HG02759 (cell line): ENCODE data around the gene TRIM17.
"Not testable (repeated sequence)": the region's sequence is repeated elsewhere in the genome, so short reads cannot be mapped to it uniquely, and the experiment has no call there.

Source experiments
- ATAC-seq: cut with Tn5 transposase; IDR thresholded peaks from one replicate; pipeline ENCODE4 v1.9.1; 2021; ENCODE audit warnings: mild to moderate bottlenecking, moderate library complexity; ENCODE audit not compliant: unreplicated experiment

TRIM17 gene

GRCh38 chr1:228448372-228448771, 31.7 kb upstream of the TRIM17 start:
- ATAC-seq, result no peak

DNA sequence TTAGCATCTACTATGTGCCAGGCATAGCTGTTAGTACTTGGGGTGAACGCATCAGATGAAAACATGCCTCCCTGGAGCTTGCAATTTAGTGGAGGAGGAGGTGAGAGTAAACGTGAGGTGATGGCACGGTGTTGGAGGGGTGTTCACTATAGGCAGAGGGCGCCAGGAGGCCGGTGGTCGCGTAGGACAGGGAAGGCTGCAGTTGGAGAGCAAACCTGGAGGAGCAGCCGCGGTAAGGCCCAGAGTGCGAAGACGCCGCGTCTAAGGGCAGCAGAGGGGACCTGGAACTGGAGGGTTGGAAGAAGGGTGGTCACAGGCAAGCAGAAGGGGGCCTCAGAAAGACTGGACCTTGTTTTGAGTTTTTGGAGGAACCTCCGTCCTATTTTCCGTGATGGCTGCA, 30.2 kb upstream of the TRIM17 start:
- ATAC-seq, result no peak

GRCh38 chr1:228445843-228446650, 29.4 kb upstream of the TRIM17 start:
- peak; percentile 67 for ATAC-seq

- no peak for ATAC-seq
Measured at GRCh38 chr1:228445490-228445842, 28.8 kb upstream of the TRIM17 start.

DNA sequence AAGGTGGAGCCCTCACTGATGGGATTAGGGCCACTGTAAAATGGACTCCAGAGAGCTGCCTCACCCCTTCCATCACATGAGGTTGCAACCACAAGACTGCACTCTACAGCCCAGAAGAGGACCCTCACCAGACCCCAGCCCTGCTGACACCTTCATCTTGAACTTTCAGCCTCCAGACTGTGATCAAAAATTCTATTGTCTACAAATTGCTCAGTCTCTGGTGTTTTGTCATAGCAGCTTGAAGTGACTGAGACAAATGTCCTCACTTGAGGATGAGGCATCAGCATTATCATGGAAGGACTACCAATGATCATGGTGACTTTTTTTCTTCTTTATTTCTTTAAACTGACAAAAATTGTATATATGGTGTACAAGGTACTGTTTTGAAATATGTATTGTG, 26.7 kb upstream of the TRIM17 start:
- no peak for ATAC-seq

GRCh38 chr1:228440761-228441500, 24.3 kb upstream of the TRIM17 start:
- no peak for ATAC-seq

GRCh38 chr1:228438266-228438665, 21.6 kb upstream of the TRIM17 start:
- ATAC-seq, result no peak

DNA sequence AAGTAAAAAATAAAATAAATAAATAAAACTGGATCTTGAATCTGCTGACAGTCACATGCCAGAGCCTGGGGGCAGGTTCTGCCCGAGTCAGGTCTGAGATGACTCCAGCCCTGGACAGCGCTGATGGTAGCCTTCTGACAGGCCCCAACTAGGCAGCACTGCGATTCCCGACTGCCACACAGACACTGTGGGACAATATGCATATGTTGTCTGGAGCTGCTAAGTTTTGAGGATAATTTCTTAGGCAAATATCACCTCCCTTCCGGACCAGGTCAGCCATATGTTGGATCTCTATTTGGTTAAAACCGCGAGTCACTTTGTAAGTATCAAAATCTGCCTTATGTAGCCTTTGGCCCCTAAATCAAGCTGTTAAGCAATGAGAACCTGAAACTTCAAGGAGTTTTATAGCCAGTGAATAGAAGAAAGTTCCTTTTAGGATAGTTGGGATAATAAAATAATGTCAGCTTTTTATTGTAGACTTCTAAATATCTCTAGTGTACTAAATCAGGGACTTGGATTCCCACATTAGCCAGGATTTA, 20.8 kb upstream of the TRIM17 start:
- no peak for ATAC-seq

DNA sequence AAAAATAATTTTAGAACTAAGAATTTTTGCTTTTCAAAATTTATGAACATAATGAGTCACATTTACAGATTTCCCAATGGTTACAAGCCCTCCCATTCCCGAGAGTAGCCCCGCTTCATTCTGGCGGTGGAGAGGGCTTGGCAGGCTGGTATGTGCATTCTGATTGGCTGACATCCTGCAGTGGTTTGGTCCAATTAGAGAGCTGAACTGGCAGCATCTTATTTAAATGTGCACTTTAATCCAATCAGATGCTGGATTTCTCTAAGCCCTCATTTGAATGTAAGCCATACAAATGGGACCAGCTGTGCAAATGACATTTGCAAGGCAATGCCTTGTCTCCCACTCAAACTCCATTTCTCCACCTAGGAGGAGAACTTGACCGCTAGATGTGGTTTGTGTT, 18.0 kb upstream of the TRIM17 start:
- no peak for ATAC-seq

DNA sequence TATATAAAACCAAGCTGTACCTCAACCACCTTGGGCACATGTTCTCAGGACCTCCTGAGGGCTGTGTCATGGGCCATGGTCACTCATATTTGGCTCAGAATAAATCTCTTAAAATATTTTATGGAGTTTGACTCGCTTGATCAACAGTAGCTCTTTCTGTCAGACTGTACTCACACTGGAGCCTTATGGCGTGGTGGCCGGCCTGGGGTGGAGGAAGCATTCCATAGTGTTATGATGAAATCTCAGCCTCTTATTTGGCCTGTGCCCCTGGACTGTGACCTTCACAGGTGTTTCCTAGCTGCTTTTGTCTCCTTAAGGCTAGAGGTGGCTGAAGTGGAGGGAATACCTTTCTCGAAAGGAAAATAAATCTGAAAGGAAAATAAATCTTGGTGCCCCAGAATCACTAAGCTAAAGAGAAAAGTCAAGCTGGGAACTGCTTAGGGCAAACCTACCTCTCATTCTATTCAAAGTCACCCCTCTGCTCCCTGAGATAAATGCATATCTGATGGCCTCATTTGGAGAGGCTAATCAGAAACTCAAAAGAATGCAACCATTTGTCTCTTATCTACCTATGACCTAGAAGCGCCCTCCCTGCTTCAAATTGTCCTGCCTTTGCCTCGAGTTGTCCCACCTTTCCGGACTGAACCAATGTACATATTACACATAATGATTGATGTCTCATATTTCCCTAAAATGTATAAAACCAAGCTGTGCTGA, 16.8 kb upstream of the TRIM17 start:
- not testable (repeated sequence) for ATAC-seq

GRCh38 chr1:228430243-228430642, 13.6 kb upstream of the TRIM17 start:
- ATAC-seq, result no peak

DNA sequence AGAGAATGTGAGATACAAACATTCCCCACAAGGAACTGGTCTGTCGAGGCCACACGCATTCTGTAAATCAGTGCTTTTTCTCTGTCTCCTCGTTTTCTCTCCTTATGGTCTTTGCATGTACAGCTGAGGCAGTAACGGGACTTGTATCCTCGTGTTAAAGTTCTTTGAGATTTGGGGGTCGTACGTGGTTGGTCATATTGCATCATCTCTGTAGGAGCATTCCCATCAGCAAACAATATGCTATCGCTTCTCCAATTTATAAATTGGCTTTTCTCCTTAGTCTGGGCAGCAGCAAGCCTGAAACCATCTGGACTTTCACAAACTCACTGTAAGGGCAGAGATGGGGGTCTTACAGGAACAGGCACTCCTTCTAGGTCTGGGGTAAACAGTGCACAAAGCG, 13.0 kb upstream of the TRIM17 start:
- no peak for ATAC-seq

- ATAC-seq, result no peak
Measured at GRCh38 chr1:228429007-228429406, 12.3 kb upstream of the TRIM17 start.

DNA sequence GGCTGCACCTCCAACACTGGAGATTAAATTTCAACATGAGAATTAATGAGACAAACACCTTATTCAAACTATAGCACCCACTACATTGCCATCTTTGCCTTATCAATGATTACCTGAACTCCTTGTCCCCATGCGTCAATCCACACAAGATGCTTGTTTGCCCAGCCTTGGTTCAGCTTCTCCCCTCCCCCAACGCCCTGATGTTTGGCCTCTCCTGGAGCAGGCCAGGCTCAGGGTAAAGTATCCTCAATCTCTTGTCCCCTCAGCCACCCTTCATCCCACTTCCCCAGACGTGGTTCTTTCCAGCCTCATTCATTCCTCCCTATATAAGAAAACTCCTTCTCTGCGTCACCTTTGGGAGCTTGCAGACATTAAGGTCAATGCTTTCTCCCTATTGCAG, 11.8 kb upstream of the TRIM17 start:
- ATAC-seq, result no peak

DNA sequence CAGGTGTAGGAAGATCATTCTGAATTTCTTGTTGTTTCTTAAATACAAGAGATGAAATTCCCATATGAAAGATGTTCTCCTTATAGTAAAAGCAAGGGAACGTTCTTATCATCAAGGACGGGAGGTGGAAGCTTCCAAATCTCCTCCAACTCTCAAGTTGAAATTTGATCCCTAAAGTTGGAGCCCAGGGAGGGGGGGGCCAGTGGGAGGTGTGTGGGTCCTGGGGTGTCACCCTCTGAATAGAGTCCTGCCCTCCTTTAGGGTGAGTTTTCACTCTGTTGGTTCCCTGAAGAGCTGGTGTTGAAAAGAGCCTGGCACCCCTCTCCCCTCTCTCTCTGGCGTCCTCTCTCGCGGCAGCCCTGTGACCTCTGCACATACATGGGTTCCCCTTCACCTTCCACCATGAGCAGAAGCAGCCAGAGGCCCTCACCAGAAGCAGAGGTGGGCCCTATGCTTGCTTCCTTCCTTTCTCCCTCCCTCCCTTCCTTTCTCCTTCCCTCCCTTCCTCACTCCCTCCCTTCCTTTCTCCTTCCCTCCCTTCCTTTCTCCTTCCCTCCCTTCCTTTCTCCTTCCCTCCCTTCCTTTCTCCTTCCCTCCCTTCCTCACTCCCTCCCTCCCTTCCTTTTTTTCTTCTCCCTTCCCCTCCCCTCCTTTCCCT, 10.0 kb upstream of the TRIM17 start:
- ATAC-seq, result no peak

DNA sequence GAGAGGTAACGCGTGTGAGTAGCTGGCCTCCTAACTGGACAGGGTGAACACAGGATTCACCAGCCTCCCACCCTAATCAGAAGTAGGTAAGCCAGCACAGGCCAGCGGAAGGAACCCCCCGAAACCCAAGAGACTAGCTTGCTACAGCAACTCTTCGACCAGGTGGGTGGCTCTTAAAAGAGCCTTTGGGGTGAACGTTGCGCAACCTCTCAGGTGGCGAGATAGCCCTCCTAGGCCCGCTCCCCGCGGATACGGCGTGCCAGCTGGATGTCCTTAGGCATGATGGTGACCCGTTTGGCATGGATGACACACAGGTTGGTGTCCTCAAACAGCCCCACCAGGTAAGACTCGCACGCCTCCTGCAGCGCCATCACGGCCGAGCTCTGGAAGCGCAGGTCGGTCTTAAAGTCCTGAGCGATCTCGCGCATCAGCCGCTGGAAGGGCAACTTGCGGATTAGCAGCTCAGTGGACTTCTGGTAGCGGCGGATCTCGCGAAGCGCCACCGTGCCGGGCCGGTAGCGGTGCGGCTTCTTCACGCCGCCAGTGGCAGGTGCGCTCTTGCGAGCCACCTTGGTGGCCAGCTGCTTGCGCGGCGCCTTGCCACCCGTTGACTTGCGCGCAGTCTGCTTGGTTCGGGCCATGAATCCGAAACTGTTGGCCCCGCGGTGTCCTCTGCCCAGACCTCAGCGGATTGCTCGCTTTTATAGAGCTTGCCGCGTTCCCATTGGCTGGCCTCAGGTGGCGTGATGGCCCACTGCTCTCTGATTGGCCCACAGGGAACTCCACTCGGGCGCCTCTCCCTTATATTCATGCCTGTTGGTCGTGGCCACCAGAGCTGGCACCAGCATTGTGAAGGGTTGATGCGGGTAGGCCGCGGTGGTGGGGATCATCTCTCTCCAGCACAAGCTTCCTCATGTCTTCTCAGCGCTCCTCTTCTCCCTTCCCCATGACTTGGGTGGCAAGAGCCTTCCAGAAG, 8.3 kb upstream of the TRIM17 start:
- no peak for ATAC-seq

DNA sequence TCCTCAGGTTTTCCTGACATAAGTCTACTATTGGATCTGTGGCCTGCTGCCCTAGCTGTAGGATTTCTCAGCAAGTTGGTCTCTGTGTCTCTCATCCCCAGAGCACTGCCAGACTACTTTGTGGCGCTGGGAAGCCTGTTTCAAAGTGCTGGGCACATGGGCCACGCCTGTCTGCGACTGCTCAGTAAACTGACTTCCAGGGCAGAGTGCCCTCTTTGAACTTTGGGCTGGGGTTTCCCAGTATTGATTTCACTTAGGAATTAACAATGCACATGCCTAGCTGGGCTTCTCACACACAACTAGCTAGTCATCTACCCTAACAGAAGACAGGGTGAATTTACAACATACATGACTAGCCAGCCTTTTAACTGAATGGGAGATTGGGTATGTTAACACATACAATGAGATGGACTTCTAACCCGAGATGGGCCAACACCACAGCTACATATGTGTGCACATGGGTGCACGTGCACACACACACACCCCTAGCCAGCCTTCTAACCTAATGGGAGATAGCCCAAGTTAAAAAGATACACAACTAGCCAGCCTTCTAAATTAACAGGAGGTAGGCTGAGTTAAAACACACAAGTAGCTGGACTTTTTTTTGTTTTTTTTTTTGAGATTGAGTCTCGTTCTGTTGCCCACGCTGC, 6.9 kb upstream of the TRIM17 start:
- ATAC-seq, result no peak

- ATAC-seq, result no peak
Measured at GRCh38 chr1:228420968-228421826, 4.5 kb upstream of the TRIM17 start.
